NT2/D1 (cell line): ENCODE measurements around the gene DTD1.

Experiments
- SUZ12 ChIP-seq: IDR thresholded peaks from 2 replicates; pipeline ENCODE4 v1.6.1; 2011; ENCODE audit not compliant: insufficient read length, insufficient read depth; ENCODE audit errors: extremely low read depth
- ZNF274 ChIP-seq: IDR thresholded peaks from 2 replicates; pipeline ENCODE4 v1.6.1; 2011; ENCODE audit warnings: mild to moderate bottlenecking, low read depth, low read length

DNA sequence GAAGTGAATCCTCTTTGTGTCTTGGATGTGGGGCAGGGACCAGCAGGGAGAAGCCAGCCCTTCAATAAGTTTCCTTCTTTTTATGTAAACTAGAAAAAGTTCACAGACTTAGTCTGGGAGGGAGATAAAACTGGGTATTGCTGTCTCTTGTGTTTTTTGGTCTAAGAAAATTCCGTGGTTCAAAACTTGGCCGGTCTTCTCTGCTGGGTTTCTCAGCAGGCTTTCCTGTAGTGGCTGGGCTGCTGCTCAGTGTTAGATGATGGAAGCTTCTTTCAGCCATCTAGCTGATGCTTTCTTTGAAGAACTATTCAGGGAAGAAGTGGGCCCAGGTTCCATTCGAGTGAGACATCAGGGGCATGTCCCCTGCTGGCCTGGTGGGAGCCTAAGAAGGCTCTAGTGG is 155.0 kb downstream of the DTD1 start:
- TF ChIP-seq SUZ12 (no peak), ZNF274 (no peak)
